HG02642 (cell line): ENCODE data around the gene TPO.
"Not testable (repeated sequence)": the region's sequence is repeated elsewhere in the genome, so short reads cannot be mapped to it uniquely, and the experiment has no call there.

Experiments
- ATAC-seq: cut with Tn5 transposase; IDR thresholded peaks from one replicate; pipeline ENCODE4 v1.9.1; 2021; ENCODE audit warnings: mild to moderate bottlenecking; ENCODE audit not compliant: unreplicated experiment, poor library complexity

The TPO gene

GRCh38 chr2:1481406-1482252, 68.4 kb downstream of the TPO start:
- no peak for ATAC-seq

GRCh38 chr2:1482253-1482675, 69.0 kb downstream of the TPO start:
- no peak for ATAC-seq

GRCh38 chr2:1482981-1483380, 69.7 kb downstream of the TPO start:
- ATAC-seq, result no peak

GRCh38 chr2:1483551-1483950, 70.3 kb downstream of the TPO start:
- ATAC-seq, result no peak

- no peak for ATAC-seq
Observed at GRCh38 chr2:1484131-1484884, 71.0 kb downstream of the TPO start.

- no peak for ATAC-seq
Observed at GRCh38 chr2:1486670-1487069, 73.4 kb downstream of the TPO start.

- no peak for ATAC-seq
Observed at GRCh38 chr2:1487758-1488157, 74.5 kb downstream of the TPO start.

- ATAC-seq, result no peak
Observed at GRCh38 chr2:1488181-1488671, 75.0 kb downstream of the TPO start.

GRCh38 chr2:1488851-1489250, 75.6 kb downstream of the TPO start:
- no peak for ATAC-seq

- no peak for ATAC-seq
Observed at GRCh38 chr2:1489486-1489885, 76.2 kb downstream of the TPO start.

- not testable (repeated sequence) for ATAC-seq
Observed at GRCh38 chr2:1490381-1490780, 77.1 kb downstream of the TPO start.

GRCh38 chr2:1491751-1492150, 78.5 kb downstream of the TPO start:
- ATAC-seq, result no peak

GRCh38 chr2:1492231-1492630, 79.0 kb downstream of the TPO start:
- ATAC-seq, result not testable (repeated sequence)

- no peak for ATAC-seq
Observed at GRCh38 chr2:1492711-1493430, 79.6 kb downstream of the TPO start.

- ATAC-seq, result no peak
Observed at GRCh38 chr2:1493431-1494126, 80.3 kb downstream of the TPO start.

GRCh38 chr2:1494257-1494656, 81.0 kb downstream of the TPO start:
- ATAC-seq, result no peak

- no peak for ATAC-seq
Observed at GRCh38 chr2:1494906-1495305, 81.6 kb downstream of the TPO start.

- ATAC-seq, result no peak
Observed at GRCh38 chr2:1495676-1496358, 82.6 kb downstream of the TPO start.

- no peak for ATAC-seq
Observed at GRCh38 chr2:1496359-1496821, 83.1 kb downstream of the TPO start.
